HL-60/S4 treated with phorbol 12-myristate 13-acetate at 8.2 ng/mL for 4 days and 3 days (cell line): Measurements from ENCODE around the gene LEF1.

Experiments
- in situ Hi-C: fragments of 300-500 bp; cut with MboI; formaldehyde crosslinking; loops from 2 replicates; pipeline ENCODE4 v1.15.0; 2022; ENCODE audit warnings: low sequenced_read_pairs

Gene LEF1

DNA sequence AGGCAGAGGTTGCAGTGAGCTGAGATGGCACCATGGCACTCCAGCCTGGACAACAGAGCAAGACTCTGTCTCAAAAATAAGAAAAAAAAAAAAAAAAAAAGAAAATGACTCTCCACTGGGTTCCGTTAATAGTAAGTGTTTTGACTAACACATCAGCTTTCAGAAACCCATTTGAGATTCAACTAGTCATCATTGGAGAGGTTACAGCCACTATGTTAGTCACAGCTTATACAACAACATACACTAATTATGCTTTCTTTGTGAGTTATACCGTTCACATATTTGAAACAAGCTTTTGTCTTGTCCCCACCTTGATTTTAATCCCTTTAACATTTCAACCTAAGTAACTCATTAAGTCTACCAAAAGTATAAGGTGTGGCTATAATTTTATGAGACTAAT, 130.8 kb downstream of the LEF1 start:
- in situ Hi-C loops = no loop called here

DNA sequence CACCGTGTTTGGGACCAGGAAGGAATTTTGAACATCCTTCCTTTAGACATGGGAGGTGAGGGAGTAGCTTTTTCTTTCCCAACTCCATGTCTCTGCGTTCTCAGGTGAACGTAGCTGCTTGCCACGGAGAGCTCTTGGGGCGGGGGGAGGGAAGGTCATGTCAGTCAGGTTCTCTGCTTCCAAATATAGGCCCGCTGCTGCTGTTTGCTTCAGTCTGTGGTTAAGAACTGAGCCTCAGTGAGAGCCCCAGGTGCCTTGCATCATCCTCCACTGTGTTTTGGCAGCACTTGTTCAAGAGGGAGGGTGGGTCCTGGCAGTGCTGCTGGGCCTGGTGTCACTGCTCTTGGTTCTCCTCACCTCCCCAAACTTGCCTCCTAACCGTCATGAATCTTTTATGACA, 132.5 kb downstream of the LEF1 start:
- in situ Hi-C loops = no loop called here

DNA sequence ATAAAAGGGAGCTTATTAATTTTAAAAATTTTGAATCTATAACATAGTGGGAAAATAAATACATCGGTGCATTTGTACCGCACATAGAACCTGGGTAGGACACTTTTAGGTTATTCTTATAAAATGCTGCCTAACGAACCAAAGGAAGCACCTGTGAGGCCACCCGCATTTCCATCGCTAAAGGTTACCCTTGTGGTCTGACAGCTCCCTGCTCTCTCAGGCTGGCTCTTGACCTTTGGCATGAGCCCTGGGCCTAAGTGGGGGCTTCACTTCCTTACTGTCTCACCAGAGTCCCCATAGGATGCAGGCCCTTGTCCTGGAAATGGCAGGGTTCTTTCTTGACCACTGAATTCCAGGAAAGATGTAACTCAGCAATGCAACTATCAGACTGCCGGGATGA, 133.0 kb downstream of the LEF1 start:
- in situ Hi-C loops = no loop called here

DNA sequence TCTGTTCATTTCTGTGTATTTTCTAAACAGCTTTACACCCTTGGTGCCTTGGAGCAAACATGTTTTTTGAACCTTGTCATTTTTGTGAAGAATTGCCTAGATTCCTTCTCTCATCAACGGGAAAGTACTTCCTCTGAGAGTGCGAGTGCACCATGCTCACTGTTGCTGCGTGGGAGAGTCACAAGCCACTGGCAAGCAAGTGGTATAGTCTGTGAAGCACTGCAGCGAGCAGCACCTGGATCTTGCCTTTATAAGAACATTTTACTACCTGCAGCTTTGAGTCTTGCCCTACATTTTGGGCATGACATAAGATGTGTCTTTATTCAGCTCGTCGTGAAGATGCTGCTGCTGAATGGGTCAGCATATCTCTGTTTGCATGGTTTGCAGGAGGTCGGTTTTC, 134.2 kb downstream of the LEF1 start:
- in situ Hi-C loops = no loop called here

DNA sequence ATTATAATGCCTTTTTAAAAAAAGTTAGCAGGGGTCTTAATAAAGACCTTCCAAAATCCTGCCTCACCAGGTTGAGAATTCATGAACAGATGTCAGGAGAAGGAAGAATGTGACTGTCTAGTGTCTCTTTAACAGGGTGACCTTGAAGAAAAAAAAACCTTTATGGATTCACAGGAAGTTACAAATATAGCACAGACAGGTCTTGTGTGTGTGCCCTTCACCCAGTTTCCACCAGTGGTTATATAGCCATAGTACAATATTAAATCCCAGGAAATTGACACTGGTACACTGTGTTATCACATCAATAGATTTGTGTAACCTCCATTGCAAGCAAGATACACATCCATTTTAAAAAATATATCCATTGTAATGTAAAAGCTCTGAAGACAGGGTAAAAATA, 135.4 kb downstream of the LEF1 start:
- in situ Hi-C loops = no loop called here

DNA sequence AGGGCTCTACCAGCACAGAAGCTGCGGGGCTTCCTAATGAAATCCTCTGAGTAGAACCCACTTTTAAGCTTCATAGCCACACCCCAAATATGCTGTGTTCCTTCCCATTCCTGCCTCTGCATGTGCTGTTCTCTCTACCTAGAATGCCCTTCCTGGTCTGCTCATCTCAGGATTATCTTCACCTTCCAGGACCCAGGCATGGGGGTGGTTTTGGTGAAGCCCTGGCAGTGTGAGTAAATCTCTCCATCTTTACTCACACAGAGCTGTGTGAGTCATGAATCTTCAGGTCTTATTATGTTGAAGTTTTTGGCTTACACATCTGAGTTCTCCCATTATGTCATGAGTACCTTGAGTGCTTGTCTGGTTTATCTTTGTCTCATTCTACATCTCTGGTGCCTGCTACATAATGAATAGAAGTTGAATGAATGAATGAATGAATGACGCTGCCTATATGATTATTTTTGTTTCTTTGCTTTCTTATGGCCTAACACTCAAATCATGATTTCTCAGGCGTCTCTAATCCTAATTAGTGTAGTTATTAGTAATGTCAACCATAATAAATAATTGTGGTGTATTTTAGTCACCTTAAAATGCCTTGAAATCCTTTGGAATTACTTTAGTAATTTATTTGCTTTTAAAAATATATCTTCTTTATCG, 137.2 kb downstream of the LEF1 start:
- in situ Hi-C loops = no loop called here

DNA sequence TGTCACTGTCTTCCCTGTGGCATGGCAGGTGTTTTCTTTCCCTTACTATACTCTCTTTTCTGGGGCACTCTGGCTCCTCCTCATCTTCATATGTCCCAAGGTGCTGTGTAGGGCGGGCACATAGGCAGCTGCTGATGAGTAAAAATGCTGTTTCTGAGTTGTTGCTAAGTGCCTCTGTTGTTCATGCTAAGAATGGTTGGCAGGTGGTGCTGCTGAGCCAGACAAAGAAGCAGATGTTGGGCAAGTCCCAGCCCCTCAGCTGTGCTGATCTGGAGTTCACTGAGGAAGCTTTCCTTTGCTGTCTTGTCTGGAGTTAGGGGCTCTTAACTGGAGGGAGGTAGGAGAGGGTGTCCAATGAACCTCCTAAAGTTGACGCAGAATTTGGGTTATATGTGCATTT, 138.4 kb downstream of the LEF1 start:
- in situ Hi-C loops = no loop called here

DNA sequence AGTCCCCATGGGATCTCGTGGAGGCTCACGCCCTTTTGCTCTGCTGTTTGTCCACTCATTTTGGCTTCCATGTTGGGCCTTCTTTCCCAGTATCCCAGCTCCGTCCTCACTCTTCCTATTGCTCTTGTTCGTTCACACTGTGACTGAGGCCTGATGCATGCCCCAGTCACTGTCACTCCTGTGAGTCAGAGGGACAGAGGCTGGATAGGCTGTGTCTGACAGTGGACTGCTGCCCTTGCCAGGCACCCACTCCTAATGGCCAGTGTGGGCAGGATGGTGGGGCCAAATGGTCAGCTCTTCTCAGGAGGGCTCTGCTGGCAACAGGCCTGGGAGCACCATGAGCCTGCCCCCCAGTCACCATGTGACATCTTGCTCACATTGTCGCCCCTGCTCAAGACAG, 139.0 kb downstream of the LEF1 start:
- in situ Hi-C loops = no loop called here

DNA sequence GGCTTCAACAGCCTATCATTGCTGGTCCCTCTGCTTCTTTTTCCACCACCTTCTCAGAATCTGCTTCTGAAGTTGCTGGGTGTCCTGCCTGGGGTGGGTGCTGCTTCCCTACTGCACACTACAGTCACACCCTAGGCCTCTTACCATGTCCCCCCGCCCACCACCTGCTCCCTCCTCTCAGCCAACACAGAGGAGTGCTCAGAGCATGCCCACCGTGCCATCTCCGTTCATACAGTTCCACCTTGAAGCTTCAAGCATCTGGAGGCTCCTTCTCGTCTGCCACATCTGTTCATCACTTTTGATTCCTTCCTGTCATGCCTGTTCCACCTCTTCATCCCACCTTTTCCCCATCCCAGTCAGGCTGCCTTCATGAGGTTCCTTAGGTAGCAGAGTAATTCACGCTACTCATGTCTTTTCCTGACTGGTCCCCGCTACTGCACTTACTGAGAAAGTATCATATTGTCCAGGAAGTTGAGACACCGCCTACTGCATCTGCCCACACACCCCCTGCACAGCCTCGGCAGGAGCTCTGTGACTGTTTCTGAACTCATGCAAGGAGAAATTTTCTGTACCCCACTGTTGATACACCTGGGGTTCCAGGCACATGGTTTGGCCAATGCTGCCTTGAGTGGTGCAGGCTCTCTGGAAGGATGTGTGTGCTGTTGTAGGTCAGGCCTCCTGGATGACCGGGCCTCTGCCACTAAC, 139.6 kb downstream of the LEF1 start:
- in situ Hi-C loops = no loop called here

DNA sequence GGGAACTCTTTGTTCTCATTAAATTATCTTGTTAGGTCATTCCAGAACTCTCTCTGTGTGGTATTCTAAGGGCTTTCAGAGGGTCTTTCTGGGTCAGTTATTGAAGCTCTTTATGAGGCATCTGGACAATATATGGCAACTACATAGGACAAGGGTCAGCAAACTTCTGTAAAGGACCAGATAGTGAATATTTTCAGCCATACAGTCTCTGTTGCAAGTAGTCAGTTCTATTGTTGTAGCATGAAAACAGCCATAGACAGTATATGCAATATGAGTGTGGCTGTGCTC, 143.9 kb downstream of the LEF1 start:
- in situ Hi-C loops = loop anchor here (25.0 kb wide), 1 partner anchor 537 kb away; no protein-coding TSS in a partner anchor

DNA sequence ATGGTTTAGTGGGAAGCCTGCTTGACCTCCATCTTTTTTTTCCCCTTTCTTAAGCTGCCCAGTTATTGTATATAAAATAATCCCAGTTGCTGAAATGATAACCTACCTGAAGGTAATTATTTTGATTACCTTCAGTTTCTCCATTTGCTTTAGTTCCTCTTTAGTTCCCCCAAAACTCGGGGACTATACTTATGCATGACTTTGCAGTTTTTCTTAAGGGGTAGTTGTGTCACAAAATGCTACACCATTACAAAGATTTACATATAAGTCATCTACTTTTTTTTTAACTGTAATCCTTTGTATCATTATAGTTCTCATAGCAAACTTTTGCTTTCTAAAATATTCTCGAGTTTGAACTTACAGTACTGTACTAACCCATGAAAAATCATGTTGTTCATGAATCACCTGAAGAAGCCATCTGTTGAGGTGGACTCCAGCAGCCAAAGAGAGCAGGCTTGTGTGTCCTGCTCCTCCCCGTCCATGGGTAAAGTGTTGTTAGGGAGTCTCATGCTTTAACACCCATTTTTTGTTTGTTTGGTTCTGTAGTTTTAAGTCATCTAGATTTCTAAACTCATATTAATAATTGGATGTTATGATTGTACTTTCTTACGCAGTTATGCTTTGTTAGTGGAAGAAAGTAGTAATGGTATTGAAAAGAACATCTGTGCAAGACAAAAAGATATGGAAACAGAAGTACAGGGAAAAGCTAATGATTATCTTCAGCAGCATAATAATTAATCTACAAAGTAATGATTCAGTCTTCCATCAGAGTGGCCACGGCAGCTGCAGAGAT, 144.5 kb downstream of the LEF1 start:
- in situ Hi-C loops = loop anchor here (25.0 kb wide), 1 partner anchor 538 kb away; no protein-coding TSS in a partner anchor

DNA sequence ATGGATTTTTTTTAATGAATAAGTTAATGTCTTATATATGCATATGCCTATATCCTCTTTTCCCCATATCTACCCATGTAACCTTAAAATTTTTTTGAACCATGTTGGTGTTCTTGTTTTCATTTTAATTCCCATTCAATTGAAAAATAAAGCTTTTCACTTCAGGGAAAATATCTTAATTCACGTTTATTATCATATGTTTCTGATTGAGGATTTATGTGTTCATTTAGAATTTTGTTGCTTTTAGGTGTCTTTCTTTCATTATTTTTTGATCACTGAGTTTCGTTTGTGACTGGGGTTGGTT, 149.9 kb downstream of the LEF1 start:
- in situ Hi-C loops = loop anchor here (25.0 kb wide), 1 partner anchor 543 kb away; no protein-coding TSS in a partner anchor

DNA sequence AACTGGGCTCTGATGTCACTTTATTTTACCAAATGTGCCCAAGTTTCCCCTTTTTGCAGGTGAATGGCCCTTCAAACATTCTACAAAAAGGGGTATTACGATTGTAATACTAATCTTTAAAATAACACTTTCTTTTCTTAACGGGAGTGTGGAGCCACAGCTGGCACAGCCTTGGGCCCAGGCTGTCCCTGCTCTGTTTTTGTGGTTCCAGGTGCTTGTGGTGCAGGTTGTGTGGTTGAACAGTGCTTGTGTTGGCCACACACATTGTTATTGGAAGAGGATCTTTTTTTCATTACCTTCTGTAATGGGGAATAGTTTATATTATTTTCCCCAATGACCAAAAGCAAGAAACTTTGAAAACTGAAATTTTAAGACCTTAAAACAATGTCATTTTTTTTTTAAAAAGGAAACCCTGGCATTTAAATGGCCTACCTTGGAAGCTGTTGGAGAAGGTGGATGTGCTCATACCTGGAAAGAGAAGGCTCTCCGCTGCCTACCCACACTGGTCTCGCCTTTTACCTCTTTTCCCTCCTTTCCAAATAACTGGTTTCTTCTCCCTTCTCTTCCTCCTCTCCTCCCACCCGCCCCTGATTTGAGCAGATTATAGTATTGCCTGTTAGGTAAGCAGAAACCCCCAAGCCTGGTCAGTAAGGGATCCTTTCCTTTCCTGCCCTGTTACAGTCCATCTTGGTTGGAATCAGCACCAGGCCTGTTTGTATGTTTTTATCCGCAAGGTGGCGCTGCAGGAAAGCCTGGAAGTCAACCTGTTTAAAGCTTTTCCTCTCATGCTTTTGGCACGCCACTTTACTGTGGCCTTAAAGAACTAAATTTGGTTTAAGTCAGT, 150.5 kb downstream of the LEF1 start:
- in situ Hi-C loops = loop anchor here (25.0 kb wide), 1 partner anchor 544 kb away; no protein-coding TSS in a partner anchor

DNA sequence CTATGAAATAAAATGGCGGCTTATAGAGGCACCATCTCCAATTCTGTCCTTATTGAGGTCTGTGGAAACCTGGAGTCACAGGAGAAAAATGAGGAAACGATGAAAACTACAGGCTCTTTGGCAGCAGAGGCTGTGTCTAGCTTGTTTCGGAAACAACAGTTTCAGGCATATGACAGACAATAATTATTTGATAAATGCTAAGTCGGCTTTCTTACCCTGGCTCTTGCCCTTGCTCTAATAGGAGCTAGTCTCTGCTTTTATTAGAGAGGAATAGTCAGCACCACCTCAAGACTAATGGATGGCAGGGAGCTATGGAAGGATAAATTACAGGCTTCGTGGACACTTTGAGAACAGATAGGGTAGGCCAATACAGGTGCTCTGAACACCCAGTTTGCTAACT, 154.8 kb downstream of the LEF1 start:
- in situ Hi-C loops = loop anchor here (25.0 kb wide), 1 partner anchor 548 kb away; no protein-coding TSS in a partner anchor

DNA sequence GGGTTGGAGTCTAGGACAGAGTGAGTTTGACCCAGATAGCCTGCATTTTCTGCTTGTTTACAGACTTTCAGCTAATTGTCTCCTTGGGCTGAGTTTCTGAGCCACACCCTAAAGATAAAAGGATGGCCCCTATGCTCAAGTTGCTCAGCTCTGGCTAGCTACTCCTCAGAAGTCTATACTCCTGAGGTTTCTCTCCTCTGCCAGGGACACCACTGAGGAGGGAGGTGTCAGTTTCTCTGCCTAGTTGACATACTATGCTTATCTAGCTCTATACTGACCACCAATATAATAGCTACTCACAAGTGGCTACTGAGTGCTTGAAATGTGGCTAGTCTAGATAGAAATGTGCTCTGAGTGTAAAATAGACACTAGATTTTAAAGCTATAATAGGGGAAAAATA, 155.4 kb downstream of the LEF1 start:
- in situ Hi-C loops = loop anchor here (25.0 kb wide), 1 partner anchor 549 kb away; no protein-coding TSS in a partner anchor

DNA sequence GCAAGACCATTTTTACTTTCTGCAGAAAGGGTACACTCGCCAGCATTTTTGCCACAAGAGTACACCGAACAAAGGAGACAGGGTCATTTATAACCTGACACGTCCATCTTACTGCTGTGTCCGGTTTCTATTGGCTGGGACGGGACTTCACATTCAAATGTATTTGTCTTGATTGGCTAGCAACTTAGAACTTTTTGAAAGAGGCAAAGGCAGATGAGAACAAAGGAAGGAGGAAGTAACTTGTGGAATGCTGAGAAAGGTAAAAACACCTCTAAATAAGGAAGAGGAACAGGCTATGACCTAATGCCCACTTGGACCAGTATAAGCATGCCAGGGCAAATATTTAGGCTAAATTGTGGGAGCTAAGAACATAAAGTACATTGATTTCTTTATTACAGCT, 156.3 kb downstream of the LEF1 start:
- in situ Hi-C loops = loop anchor here (25.0 kb wide), 1 partner anchor 550 kb away; no protein-coding TSS in a partner anchor

DNA sequence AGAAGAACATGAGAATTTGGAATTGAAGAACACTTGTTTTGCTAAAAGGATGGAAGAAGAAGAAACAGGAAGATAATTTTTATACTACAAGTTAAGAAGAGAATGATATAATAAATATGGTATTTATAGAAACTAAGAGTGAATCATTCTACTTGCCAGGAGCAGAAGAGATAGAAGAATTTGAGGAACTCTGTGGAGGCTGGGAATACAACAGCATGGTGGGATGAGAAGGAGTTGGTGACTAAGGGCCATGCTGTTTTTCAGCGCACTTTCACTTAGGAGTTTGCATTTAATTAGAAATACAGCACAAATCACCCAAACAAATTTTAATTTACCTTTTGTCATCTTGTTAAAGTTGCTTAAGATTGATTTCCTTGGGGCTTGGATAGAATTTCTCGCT, 158.6 kb downstream of the LEF1 start:
- in situ Hi-C loops = loop anchor here (25.0 kb wide), 1 partner anchor 552 kb away; no protein-coding TSS in a partner anchor

DNA sequence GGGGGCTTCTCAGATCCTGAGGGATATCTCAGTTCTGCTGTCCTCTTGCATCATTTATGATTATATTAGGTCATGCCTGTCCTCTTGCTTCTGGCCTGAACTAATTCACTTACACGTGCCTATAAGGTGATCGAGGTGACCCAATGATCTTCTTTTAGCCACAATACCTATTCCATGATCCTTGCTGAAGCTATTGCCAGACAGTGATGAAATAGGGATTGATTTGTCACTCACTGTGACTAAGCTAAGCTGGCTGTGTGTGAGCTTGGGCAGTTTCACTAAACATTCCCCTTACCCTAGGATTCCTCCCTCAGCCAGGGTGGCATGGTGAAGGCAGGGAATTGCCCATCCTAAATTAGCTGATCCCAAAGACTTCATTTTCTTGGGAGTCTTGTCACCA, 160.0 kb downstream of the LEF1 start:
- in situ Hi-C loops = loop anchor here (25.0 kb wide), 1 partner anchor 554 kb away; no protein-coding TSS in a partner anchor

DNA sequence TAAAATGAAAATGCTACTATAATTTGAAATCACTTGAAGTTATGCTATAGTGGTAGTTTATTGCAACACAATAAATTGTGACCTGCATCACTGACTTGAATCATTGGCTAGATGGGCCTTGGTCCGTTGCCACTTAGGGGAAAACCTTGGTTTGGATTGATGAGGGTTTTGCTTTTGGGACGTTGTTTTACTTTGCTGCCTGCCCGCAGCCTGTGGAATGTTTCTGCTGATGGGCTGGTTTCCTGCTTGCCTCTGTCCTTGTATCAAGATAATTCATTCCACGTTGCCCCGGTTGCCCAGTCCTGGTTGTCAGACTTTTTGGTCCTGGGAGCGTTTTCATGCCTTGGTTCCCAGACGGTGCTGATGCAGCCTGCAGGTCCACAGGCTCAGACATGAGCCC, 160.7 kb downstream of the LEF1 start:
- in situ Hi-C loops = loop anchor here (25.0 kb wide), 1 partner anchor 554 kb away; no protein-coding TSS in a partner anchor

DNA sequence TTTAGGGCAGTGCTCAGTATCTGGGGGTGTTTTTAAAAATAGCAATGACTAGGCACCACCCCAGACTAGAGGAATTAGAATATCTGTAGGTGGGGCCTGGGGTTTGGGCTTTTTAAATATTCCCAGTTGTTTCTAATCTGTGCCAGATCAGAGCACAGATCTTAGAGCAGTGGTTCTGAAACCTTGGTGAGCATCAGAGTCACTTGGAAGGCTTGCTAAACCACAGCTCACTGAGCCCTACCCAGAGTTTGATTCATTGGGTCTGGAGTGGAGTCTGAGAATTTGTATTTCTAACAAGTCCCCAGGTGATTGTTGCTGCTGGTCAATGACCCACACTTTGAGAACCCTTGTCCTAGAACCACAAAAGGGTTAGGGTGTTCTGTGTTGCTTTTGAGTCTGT, 162.4 kb downstream of the LEF1 start:
- in situ Hi-C loops = loop anchor here (25.0 kb wide), 1 partner anchor 556 kb away; no protein-coding TSS in a partner anchor

DNA sequence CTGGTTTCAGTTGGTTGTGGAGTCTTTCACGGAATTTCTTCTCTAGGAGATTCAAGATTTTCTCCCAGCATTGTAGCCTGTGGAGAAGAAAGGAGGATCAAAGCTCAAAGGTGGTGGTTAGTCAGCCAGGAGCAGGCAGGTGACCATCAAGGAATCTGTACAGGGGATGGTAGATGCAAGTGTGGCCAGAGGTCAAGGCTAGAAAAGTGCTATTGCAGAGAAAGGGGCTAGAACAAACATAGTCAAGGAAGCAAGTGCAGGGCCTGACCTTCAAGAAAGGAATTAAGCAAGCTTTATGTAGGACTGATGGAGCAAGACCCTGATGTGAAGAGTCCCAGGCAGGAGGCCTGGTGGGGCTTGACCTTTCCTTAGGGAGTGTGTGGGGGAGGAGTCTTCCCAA, 162.9 kb downstream of the LEF1 start:
- in situ Hi-C loops = loop anchor here (25.0 kb wide), 1 partner anchor 556 kb away; no protein-coding TSS in a partner anchor
